ENCODE results near the gene CBFA2T3.
A peak's percentile ranks its signal among the peaks of the same experiment; 100 is the strongest.
"Not testable (repeated sequence)": the region's sequence is repeated elsewhere in the genome, so short reads cannot be mapped to it uniquely, and the experiment has no call there.

CBFA2T3 gene

DNA sequence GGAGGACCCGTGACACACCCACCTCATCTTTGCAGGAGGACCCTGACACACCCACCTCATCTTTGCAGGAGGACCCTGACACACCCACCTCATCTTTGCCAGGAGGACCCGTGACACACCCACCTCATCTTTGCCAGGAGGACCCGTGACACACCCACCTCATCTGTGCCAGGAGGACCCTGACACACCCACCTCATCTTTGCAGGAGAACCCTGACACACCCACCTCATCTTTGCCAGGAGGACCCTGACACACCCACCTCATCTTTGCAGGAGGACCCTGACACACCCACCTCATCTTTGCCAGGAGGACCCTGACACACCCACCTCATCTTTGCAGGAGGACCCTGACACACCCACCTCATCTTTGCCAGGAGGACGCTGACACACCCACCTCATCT lies 31.8 kb upstream of the CBFA2T3 start:
- H3K9me3 ChIP-seq (ENCODE audit: control insufficient read depth, insufficient read depth, low read depth, low read length); H3K27ac ChIP-seq (ENCODE audit: extremely low read depth, low read depth, low read length); H3K4me1 ChIP-seq (ENCODE audit: control insufficient read depth, insufficient read depth, low read length); H3K4me3 ChIP-seq (ENCODE audit: low read depth, low read length); CTCF ChIA-PET; POLR2A ChIA-PET; H3K36me3 ChIP-seq (ENCODE audit: control insufficient read depth in 2 of 2, insufficient read depth in 1 of 2, low read length in 2 of 2): not testable (repeated sequence)
- TF ChIP-seq KLF9 (tag by site-specific recombination; IDR thresholded peaks at IDR 0.05; ENCODE audit: low read depth) = peak; percentile 17

- TF ChIP-seq KLF1 (tag by site-specific recombination; IDR thresholded peaks at IDR 0.05) = peak; percentile 41
- TF ChIP-seq TSHZ1 (tag by site-specific recombination; IDR thresholded peaks at IDR 0.05; ENCODE audit: borderline replicate concordance) = no peak
- no peak for TF ChIP-seq SP3 (tag by site-specific recombination; IDR thresholded peaks at IDR 0.05)
- no peak for TF ChIP-seq ZNF658 (tag by site-specific recombination; IDR thresholded peaks at IDR 0.05)
- TF ChIP-seq KLF9 (tag by site-specific recombination; IDR thresholded peaks at IDR 0.05; ENCODE audit: low read depth) = peak; percentile 94
- Histone ChIP-seq H3K9me3 (ENCODE audit: control insufficient read depth, insufficient read depth, low read depth, low read length) (no peaks in the 10 kb centered on the region), H3K36me3 (ENCODE audit: control insufficient read depth in 2 of 2, insufficient read depth in 1 of 2, low read length in 2 of 2) (no peaks in the 10 kb centered on the region), H3K27ac (ENCODE audit: extremely low read depth, low read depth, low read length) (no peak overlapping the region), H3K4me3 (ENCODE audit: low read depth, low read length) (no peak overlapping the region), H3K4me1 (ENCODE audit: control insufficient read depth, insufficient read depth, low read length) (no peaks in the 10 kb centered on the region)
- ChIA-PET CTCF (no interaction called here), POLR2A (no interaction called here)
Observed at GRCh38 chr16:89007371-89008249, 30.6 kb upstream of the CBFA2T3 start.

DNA sequence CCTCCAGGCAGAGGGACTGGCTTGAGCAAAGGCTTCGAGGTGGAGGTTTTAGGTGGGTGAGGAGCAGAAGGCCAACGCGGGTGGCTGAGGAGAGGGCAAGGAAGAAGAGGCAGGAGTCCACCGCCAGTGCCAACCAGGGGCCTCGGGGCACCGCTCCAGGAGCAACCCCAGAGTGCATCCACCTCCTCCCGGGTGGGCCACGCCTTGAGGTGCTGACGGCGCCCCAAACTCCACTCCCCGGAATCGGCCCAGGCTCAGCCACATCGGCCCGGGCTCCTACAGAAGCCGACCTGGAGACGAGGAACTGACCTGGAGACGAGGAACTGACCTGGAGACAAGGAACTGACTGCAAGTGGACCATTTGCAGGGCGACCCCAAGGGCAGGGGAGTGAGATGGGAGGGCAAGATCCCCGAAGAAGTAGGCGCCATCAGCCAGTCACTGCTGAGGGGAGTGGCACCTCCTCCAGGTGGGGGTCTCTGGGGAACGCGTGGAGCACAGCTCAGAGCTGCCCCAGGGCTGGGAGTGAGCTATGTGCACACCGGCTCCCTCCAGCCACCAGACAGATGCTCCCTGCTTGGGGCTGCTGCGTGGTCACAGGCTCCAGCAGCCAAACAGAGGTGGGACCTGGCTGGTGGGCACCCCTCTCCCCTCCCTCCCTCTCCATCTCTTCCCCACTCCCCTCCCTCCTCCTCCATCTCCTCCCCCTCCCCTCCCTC lies 29.2 kb upstream of the CBFA2T3 start:
- POLR2A ChIA-PET = no interaction called here
- Histone ChIP-seq H3K9me3 (ENCODE audit: control insufficient read depth, insufficient read depth, low read depth, low read length) (no peaks in the 10 kb centered on the region), H3K4me1 (ENCODE audit: control insufficient read depth, insufficient read depth, low read length) (no peaks in the 10 kb centered on the region), H3K4me3 (ENCODE audit: low read depth, low read length) (no peak overlapping the region), H3K36me3 (ENCODE audit: control insufficient read depth in 2 of 2, insufficient read depth in 1 of 2, low read length in 2 of 2) (no peaks in the 10 kb centered on the region), H3K27ac (ENCODE audit: extremely low read depth, low read depth, low read length) (no peak overlapping the region)
- CTCF ChIA-PET = no interaction called here
- TF ChIP-seq ZNF785 (tag by site-specific recombination; IDR thresholded peaks at IDR 0.05) (no peak), ZNF747 (tag by site-specific recombination; IDR thresholded peaks at IDR 0.05) (no peak), ZNF157 (tag by site-specific recombination; IDR thresholded peaks at IDR 0.05) (no peak), HOXA7 (CRISPR knock-in tag; IDR thresholded peaks at IDR 0.05; ENCODE audit: borderline replicate concordance) (no peak), ZNF768 (tag by site-specific recombination; IDR thresholded peaks at IDR 0.05) (no peak), ZNF133 (tag by site-specific recombination; IDR thresholded peaks at IDR 0.05) (no peak), ZNF433 (tag by site-specific recombination; IDR thresholded peaks at IDR 0.05; ENCODE audit: low read depth) (no peak), ZNF571 (tag by site-specific recombination; IDR thresholded peaks at IDR 0.05) (no peak), BCL6B (tag by site-specific recombination; IDR thresholded peaks at IDR 0.05) (no peak), ZBTB48 (tag by site-specific recombination; IDR thresholded peaks at IDR 0.05) (no peak), PRDM6 (tag by site-specific recombination; IDR thresholded peaks at IDR 0.05) (no peak)
- TF ChIP-seq, protein P1, sequence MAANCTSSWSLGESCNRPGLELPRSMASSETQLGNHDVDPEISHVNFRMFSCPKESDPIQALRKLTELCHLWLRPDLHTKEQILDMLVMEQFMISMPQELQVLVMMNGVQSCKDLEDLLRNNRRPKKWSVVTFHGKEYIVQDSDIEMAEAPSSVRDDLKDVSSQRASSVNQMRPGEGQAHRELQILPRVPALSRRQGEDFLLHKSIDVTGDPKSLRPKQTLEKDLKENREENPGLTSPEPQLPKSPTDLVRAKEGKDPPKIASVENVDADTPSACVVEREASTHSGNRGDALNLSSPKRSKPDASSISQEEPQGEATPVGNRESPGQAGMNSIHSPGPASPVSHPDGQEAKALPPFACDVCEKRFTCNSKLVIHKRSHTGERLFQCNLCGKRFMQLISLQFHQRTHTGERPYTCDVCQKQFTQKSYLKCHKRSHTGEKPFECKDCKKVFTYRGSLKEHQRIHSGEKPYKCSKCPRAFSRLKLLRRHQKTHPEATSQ (tag by site-specific recombination; IDR thresholded peaks at IDR 0.05) = no peak
- TF ChIP-seq, protein P2, sequence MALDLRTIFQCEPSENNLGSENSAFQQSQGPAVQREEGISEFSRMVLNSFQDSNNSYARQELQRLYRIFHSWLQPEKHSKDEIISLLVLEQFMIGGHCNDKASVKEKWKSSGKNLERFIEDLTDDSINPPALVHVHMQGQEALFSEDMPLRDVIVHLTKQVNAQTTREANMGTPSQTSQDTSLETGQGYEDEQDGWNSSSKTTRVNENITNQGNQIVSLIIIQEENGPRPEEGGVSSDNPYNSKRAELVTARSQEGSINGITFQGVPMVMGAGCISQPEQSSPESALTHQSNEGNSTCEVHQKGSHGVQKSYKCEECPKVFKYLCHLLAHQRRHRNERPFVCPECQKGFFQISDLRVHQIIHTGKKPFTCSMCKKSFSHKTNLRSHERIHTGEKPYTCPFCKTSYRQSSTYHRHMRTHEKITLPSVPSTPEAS (tag by site-specific recombination; IDR thresholded peaks at IDR 0.05) = no peak

Measured in HEK293 (cell line).